Measurements from ENCODE around the gene SPINK13. TPM values are rescaled to one million over a fixed set of nuclear protein-coding genes. Genes with fewer than 3 reads are reported as not detected.
"Not testable (repeated sequence)": the region's sequence is repeated elsewhere in the genome, so short reads cannot be mapped to it uniquely, and the experiment has no call there.

SPINK13 gene
- total RNA-seq, 1 donor = not detected

DNA sequence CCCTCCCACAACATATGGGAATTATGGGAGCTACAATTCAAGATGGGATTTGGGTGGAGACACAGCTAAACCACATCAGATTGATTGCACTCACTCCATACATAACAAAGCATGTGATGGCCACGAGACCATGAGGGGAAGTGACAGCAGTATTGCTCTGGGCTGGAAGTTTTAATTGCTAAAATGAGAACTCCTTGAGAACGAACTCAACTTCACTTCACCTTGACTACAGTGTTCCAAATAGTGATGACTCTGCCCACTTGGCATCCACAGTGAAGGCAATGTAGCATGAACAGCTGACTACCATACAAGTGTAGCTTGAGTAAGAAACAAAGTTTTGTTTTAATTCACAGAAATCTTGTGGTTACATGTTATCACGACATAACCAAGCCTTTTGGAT is 42.9 kb downstream of the SPINK13 start:
- TF ChIP-seq, protein P1, sequence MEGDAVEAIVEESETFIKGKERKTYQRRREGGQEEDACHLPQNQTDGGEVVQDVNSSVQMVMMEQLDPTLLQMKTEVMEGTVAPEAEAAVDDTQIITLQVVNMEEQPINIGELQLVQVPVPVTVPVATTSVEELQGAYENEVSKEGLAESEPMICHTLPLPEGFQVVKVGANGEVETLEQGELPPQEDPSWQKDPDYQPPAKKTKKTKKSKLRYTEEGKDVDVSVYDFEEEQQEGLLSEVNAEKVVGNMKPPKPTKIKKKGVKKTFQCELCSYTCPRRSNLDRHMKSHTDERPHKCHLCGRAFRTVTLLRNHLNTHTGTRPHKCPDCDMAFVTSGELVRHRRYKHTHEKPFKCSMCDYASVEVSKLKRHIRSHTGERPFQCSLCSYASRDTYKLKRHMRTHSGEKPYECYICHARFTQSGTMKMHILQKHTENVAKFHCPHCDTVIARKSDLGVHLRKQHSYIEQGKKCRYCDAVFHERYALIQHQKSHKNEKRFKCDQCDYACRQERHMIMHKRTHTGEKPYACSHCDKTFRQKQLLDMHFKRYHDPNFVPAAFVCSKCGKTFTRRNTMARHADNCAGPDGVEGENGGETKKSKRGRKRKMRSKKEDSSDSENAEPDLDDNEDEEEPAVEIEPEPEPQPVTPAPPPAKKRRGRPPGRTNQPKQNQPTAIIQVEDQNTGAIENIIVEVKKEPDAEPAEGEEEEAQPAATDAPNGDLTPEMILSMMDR (IDR thresholded peaks at IDR 0.05; ENCODE audit: extremely low read depth, low read depth, low read length) = no peak
- no peak overlapping the region for H3K4me3 ChIP-seq (ENCODE audit: insufficient read depth, low read length)
- H3K4me1 ChIP-seq (ENCODE audit: insufficient read depth, low read length) = no peaks in the 10 kb centered on the region
- H3K4me2 ChIP-seq (ENCODE audit: insufficient read depth, low read length) = no peak overlapping the region
- H3K36me3 ChIP-seq (ENCODE audit: insufficient read depth, low read length) = no peaks in the 10 kb centered on the region
- no peak overlapping the region for H2AFZ ChIP-seq (ENCODE audit: low read length)
- H3K9me3 ChIP-seq (ENCODE audit: low read depth, low read length) = no peaks in the 10 kb centered on the region
- H4K20me1 ChIP-seq (ENCODE audit: insufficient read depth, low read length) = no peaks in the 10 kb centered on the region
- no peaks in the 10 kb centered on the region for H3K79me2 ChIP-seq (ENCODE audit: insufficient read depth, low read length)
- H3K27ac ChIP-seq (ENCODE audit: low read depth, low read length) = no peak overlapping the region
- DNase-seq (ENCODE audit: insufficient read length, low spot score, missing footprints) = no peak
- no peaks in the 10 kb centered on the region for H3K27me3 ChIP-seq (ENCODE audit: insufficient read depth, low read length)

DNA sequence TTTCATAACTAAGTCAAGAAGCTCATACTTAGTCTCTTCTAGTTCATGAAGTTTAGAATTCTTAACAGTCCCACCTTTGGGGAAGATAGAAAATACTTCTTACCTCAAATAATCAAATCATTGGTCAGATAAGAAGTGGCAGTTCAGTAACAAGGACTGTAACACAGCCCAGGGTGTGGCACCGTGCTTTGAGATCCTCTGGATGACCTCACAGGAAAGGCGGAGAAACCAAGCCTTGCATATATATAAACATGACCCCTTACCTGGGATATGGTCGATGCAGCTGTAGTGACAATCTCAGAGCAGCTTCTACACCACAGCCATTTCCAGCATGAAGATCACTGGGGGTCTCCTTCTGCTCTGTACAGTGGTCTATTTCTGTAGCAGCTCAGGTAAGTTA is 43.6 kb downstream of the SPINK13 start, which contains the start of gene SPINK7:
SPINK7 (plus strand) TSS at position 271 of the 400 bp plus-strand sequence; CDS start at position 332, 61 bp downstream.
- no peak for DNase-seq (ENCODE audit: insufficient read length, low spot score, missing footprints)
- no peaks in the 10 kb centered on the region for H3K79me2 ChIP-seq (ENCODE audit: insufficient read depth, low read length)
- H4K20me1 ChIP-seq (ENCODE audit: insufficient read depth, low read length) = no peaks in the 10 kb centered on the region
- H3K27ac ChIP-seq (ENCODE audit: low read depth, low read length) = no peak within 1 kb of the TSS
- no peaks in the 10 kb centered on the region for H3K9me3 ChIP-seq (ENCODE audit: low read depth, low read length)
- H3K4me2 ChIP-seq (ENCODE audit: insufficient read depth, low read length) = no peak within 1 kb of the TSS
- no peaks in the 10 kb centered on the region for H3K36me3 ChIP-seq (ENCODE audit: insufficient read depth, low read length)
- no peaks in the 10 kb centered on the region for H3K4me1 ChIP-seq (ENCODE audit: insufficient read depth, low read length)
- no peak within 1 kb of the TSS for H3K4me3 ChIP-seq (ENCODE audit: insufficient read depth, low read length)
- no peak within 1 kb of the TSS for H2AFZ ChIP-seq (ENCODE audit: low read length)
- no peaks in the 10 kb centered on the region for H3K27me3 ChIP-seq (ENCODE audit: insufficient read depth, low read length)
- TF ChIP-seq, protein P1 (IDR thresholded peaks at IDR 0.05; ENCODE audit: extremely low read depth, low read depth, low read length) = no peak

DNA sequence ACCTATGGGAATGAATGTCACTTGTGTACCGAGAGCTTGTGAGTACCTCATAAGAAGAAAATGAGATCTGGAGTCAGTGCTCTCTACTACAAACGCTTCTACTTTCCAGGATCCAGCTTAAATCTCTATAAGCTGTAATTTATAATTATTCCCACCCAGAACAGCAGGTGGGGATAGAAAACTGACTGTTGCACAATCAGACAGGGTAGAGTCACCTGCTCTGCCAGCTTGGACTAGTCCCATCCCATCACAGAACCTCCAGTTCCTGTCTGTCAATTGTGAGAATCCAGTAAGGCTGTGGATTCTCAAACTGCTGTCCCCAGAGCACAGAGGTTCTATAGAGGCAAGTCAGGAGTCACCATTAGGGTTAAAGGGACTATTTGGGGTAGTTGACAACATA is 45.6 kb downstream of the SPINK13 start:
- no peaks in the 10 kb centered on the region for H3K9me3 ChIP-seq (ENCODE audit: low read depth, low read length)
- no peak overlapping the region for H3K4me2 ChIP-seq (ENCODE audit: insufficient read depth, low read length)
- no peaks in the 10 kb centered on the region for H3K27me3 ChIP-seq (ENCODE audit: insufficient read depth, low read length)
- H4K20me1 ChIP-seq (ENCODE audit: insufficient read depth, low read length) = no peaks in the 10 kb centered on the region
- no peaks in the 10 kb centered on the region for H3K79me2 ChIP-seq (ENCODE audit: insufficient read depth, low read length)
- no peak for DNase-seq (ENCODE audit: insufficient read length, low spot score, missing footprints)
- TF ChIP-seq, protein P1 (IDR thresholded peaks at IDR 0.05; ENCODE audit: extremely low read depth, low read depth, low read length) = no peak
- H2AFZ ChIP-seq (ENCODE audit: low read length) = no peak overlapping the region
- no peak overlapping the region for H3K4me3 ChIP-seq (ENCODE audit: insufficient read depth, low read length)
- no peak overlapping the region for H3K27ac ChIP-seq (ENCODE audit: low read depth, low read length)
- H3K4me1 ChIP-seq (ENCODE audit: insufficient read depth, low read length) = no peaks in the 10 kb centered on the region
- H3K36me3 ChIP-seq (ENCODE audit: insufficient read depth, low read length) = no peaks in the 10 kb centered on the region

DNA sequence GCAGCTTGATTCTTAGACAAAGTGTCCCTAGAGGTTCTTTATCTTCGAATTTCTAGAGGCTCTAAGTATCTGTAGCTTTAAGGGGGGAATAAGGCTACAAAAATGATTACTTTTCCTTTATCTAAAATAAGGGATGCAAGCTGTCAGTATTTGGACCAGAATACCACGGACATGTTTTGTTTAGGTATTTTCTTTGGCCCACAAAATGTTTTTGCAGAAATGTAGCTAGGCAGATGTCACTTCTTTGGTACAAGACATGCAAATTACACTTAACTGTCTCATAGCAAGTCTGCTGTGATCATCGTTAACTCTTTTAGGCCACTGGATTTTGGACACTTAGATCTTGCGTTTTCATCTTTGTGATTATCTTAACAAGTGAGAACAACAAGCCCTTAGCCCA is 46.1 kb downstream of the SPINK13 start:
- Histone ChIP-seq H3K4me2 (ENCODE audit: insufficient read depth, low read length) (no peak overlapping the region), H3K4me3 (ENCODE audit: insufficient read depth, low read length) (no peak overlapping the region), H4K20me1 (ENCODE audit: insufficient read depth, low read length) (no peaks in the 10 kb centered on the region), H3K4me1 (ENCODE audit: insufficient read depth, low read length) (no peaks in the 10 kb centered on the region), H2AFZ (ENCODE audit: low read length) (no peak overlapping the region), H3K79me2 (ENCODE audit: insufficient read depth, low read length) (no peaks in the 10 kb centered on the region), H3K36me3 (ENCODE audit: insufficient read depth, low read length) (no peaks in the 10 kb centered on the region), H3K27ac (ENCODE audit: low read depth, low read length) (no peak overlapping the region), H3K27me3 (ENCODE audit: insufficient read depth, low read length) (no peaks in the 10 kb centered on the region), H3K9me3 (ENCODE audit: low read depth, low read length) (no peaks in the 10 kb centered on the region)
- TF ChIP-seq, protein P1 (IDR thresholded peaks at IDR 0.05; ENCODE audit: extremely low read depth, low read depth, low read length) = no peak
- DNase-seq (ENCODE audit: insufficient read length, low spot score, missing footprints) = no peak

DNA sequence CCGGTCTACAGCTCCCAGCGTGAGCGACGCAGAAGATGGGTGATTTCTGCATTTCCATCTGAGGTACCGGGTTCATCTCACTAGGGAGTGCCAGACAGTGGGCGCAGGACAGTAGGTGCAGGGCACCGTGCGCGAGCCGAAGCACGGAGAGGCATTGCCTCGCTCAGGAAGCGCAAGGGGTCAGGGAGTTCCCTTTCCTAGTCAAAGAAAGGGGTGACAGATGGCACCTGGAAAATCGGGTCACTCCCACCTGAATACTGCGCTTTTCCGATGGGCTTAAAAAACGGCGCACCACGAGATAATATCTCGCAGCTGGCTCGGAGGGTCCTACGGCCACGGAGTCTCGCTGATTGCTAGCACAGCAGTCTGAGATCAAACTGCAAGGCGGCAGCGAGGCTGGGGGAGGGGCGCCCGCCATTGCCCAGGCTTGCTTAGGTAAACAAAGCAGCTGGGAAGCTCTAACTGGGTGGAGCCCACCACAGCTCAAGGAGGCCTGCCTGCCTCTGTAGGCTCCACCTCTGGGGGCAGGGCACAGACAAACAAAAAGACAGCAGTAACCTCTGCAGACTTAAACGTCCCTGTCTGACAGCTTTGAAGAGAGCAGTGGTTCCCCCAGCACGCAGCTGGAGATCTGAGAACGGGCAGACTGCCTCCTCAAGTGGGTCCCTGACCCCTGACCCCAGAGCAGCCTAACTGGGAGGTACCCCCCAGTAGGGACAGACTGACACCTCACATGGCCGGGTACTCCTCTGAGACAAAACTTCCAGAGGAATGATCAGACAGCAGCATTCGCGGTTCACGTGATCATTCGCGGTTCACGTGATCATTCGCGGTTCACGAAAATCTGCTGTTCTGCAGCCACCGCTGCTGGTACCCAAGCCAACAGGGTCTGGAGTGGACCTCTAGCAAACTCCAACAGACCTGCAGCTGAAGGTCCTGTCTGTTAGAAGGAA is 51.7 kb downstream of the SPINK13 start:
- H2AFZ ChIP-seq (ENCODE audit: low read length); H3K4me1 ChIP-seq (ENCODE audit: insufficient read depth, low read length); H3K79me2 ChIP-seq (ENCODE audit: insufficient read depth, low read length); DNase-seq (ENCODE audit: insufficient read length, low spot score, missing footprints); H4K20me1 ChIP-seq (ENCODE audit: insufficient read depth, low read length); H3K36me3 ChIP-seq (ENCODE audit: insufficient read depth, low read length); H3K27ac ChIP-seq (ENCODE audit: low read depth, low read length); H3K27me3 ChIP-seq (ENCODE audit: insufficient read depth, low read length); H3K9me3 ChIP-seq (ENCODE audit: low read depth, low read length): not testable (repeated sequence)
- peak overlapping the region; percentile 40 for H3K4me3 ChIP-seq (ENCODE audit: insufficient read depth, low read length)
- peak overlapping the region; percentile 39 for H3K4me2 ChIP-seq (ENCODE audit: insufficient read depth, low read length)

All from osteoblast (primary cell).